ENCODE data around the gene LAP3. TPM values are rescaled to one million over a fixed set of nuclear protein-coding genes. Genes with fewer than 3 reads are reported as not detected.

The LAP3 gene
- total RNA-seq, 4 donors from 2014 or later = 10.9 to 87.1 (median 50.8) TPM

GRCh38 chr4:17647927-17648326 is 70.9 kb downstream of the LAP3 start:
- Histone ChIP-seq H3K27ac (no peak overlapping the region), H3K4me3 (no peak overlapping the region), H3K9me3 (no peaks in the 10 kb centered on the region), H3K27me3 (no peaks in the 10 kb centered on the region), H3K36me3 (no peaks in the 10 kb centered on the region), H3K4me1 (no peaks in the 10 kb centered on the region)
- no peak for DNase-seq
- TF ChIP-seq CTCF (IDR thresholded peaks at IDR 0.05) (no peak), POLR2A (IDR thresholded peaks at IDR 0.05) (no peak)
- intact Hi-C loops (cut with DNase I; ENCODE audit: low total_unique reads) = no loop called here

GRCh38 chr4:17650406-17650805 is 73.4 kb downstream of the LAP3 start:
- H3K9me3 ChIP-seq = no peaks in the 10 kb centered on the region
- H3K36me3 ChIP-seq = no peaks in the 10 kb centered on the region
- no peak overlapping the region for H3K27ac ChIP-seq
- H3K4me3 ChIP-seq = no peak overlapping the region
- no peaks in the 10 kb centered on the region for H3K27me3 ChIP-seq
- no peak for TF ChIP-seq POLR2A (IDR thresholded peaks at IDR 0.05)
- no peak for TF ChIP-seq CTCF (IDR thresholded peaks at IDR 0.05)
- no peaks in the 10 kb centered on the region for H3K4me1 ChIP-seq
- intact Hi-C loops (cut with DNase I; ENCODE audit: low total_unique reads) = no loop called here
- DNase-seq = no peak

GRCh38 chr4:17654701-17655100 is 77.7 kb downstream of the LAP3 start:
- Histone ChIP-seq H3K9me3 (no peaks in the 10 kb centered on the region), H3K4me1 (no peaks in the 10 kb centered on the region), H3K36me3 (no peaks in the 10 kb centered on the region), H3K27ac (no peak overlapping the region), H3K27me3 (no peaks in the 10 kb centered on the region), H3K4me3 (no peak overlapping the region)
- TF ChIP-seq POLR2A (IDR thresholded peaks at IDR 0.05) = no peak
- no peak for TF ChIP-seq CTCF (IDR thresholded peaks at IDR 0.05)
- intact Hi-C loops (cut with DNase I; ENCODE audit: low total_unique reads) = no loop called here
- DNase-seq = no peak

- H3K4me1 ChIP-seq = no peaks in the 10 kb centered on the region
- no peaks in the 10 kb centered on the region for H3K27me3 ChIP-seq
- intact Hi-C loops (cut with DNase I; ENCODE audit: low total_unique reads) = no loop called here
- H3K9me3 ChIP-seq = no peaks in the 10 kb centered on the region
- DNase-seq = no peak
- H3K27ac ChIP-seq = no peak overlapping the region
- no peak overlapping the region for H3K4me3 ChIP-seq
- no peaks in the 10 kb centered on the region for H3K36me3 ChIP-seq
- TF ChIP-seq CTCF (IDR thresholded peaks at IDR 0.05) (no peak), POLR2A (IDR thresholded peaks at IDR 0.05) (no peak)
These were observed 80.1 kb downstream of the LAP3 start for GRCh38 chr4:17657090-17657489.

Other genes starting within 250 kb of the LAP3 start
- gene QDPR, start 65.1 kb upstream of the LAP3 start, total RNA-seq = 10 to 100 TPM in 2 of 4 donors, 1 to 10 TPM in 2; 2.3 to 48.5 (median 16.5) TPM
- not detected for gene CLRN2, start 62.0 kb upstream of the LAP3 start, total RNA-seq
- gene MED28, start 37.4 kb downstream of the LAP3 start, total RNA-seq = 10 to 100 TPM; 22.0 to 64.9 (median 28.7) TPM
- under 1 TPM in 1 of 4 donors, not detected in 3; 0.07 TPM for gene FAM184B, start 204.4 kb downstream of the LAP3 start, total RNA-seq
- gene DCAF16, start 233.6 kb downstream of the LAP3 start, total RNA-seq = 10 to 100 TPM; 25.6 to 65.9 (median 55.2) TPM
- gene NCAPG, start 233.8 kb downstream of the LAP3 start, total RNA-seq = 10 to 100 TPM in 1 of 4 donors, 1 to 10 TPM in 1, not detected in 2; 2.9 to 36.2 TPM

Measured in uterus (tissue), 4 donors.